Gastroesophageal sphincter (tissue), 4 donors: ENCODE measurements around the gene GIPC2. TPM values are rescaled to one million over a fixed set of nuclear protein-coding genes. Genes with fewer than 3 reads are reported as not detected.
"Not testable (repeated sequence)": the region's sequence is repeated elsewhere in the genome, so short reads cannot be mapped to it uniquely, and the experiment has no call there.

Experiments used
- ATAC-seq: fragments of 150-250 bp; one replicate; pipeline ENCODE4 v1.9.1; 2016; ENCODE audit warnings: mild to moderate bottlenecking, moderate library complexity
- H3K27ac ChIP-seq, 4 donors: fragments of 200-600 bp; sonication (generic) in 3 of 4; 1 replicate in 3 of 4; 2 replicates in 1 of 4; pipeline ENCODE4 v1.5.1; 2016 to 2019
- H3K27me3 ChIP-seq: fragments of 200-600 bp; sonication (generic); one replicate; pipeline ENCODE4 v1.5.1; 2019
- H3K36me3 ChIP-seq, 2 donors: fragments of 200-600 bp; sonication (generic); one replicate each; pipeline ENCODE4 v1.5.1; 2019; ENCODE audit warnings: control low read depth in 1 of 2
- H3K4me1 ChIP-seq, 3 donors: fragments of 200-600 bp; sonication (generic); 1 replicate in 2 of 3; 2 replicates in 1 of 3; pipeline ENCODE4 v1.5.1; 2016 to 2019; ENCODE audit warnings: control low read depth in 2 of 3
- H3K4me3 ChIP-seq, 2 donors: fragments of 200-600 bp; sonication (generic); one replicate each; pipeline ENCODE4 v1.5.1; 2019; ENCODE audit warnings: mild to moderate bottlenecking in 1 of 2, moderate library complexity in 1 of 2
- H3K9me3 ChIP-seq, 3 donors: fragments of 200-600 bp; sonication (generic); one replicate each; pipeline ENCODE4 v1.5.1; 2017 to 2019; ENCODE audit warnings: control low read depth in 2 of 3
- EP300 ChIP-seq: sonication (generic); formaldehyde crosslinking; IDR thresholded peaks from one replicate; pipeline ENCODE4 v1.6.1; 2017; ENCODE audit warnings: antibody characterized with exemption, mild to moderate bottlenecking
- POLR2A ChIP-seq, 2 donors: fragments of 450-650 bp; IDR thresholded peaks; one replicate each; pipeline ENCODE4 v1.6.1; 2017; ENCODE audit warnings: antibody characterized with exemption in 2 of 2, mild to moderate bottlenecking in 2 of 2, moderate library complexity in 1 of 2
- POLR2AphosphoS5 ChIP-seq: sonication (generic); formaldehyde crosslinking; IDR thresholded peaks from one replicate; pipeline ENCODE4 v1.6.1; 2017; ENCODE audit warnings: antibody characterized with exemption
- WGBS, 2 donors: methylation state at CpG; one replicate each; pipeline ENCODE4 v1.1.5; 2018; ENCODE audit warnings: low coverage in 1 of 2; 5-methylcytosine and 5-hydroxymethylcytosine counted together
- total RNA-seq, 4 donors: library from RNA; depleted of rRNA; stranded (reverse); fragments of >200 nt; gene quantifications; one replicate each; pipeline ENCODE4 v1.1.0, GENCODE V29; 2016
- TF ChIP-seq, protein P1 (sequence below), 4 experiments: fragments of 200-600 bp in 2 of 4; fragments of 450-650 bp in 2 of 4; sonication (generic) in 1 of 4; IDR thresholded peaks; one replicate each; pipeline ENCODE4 v1.5.1; 2017 to 2019; ENCODE audit warnings: antibody characterized with exemption in 4 of 4, mild to moderate bottlenecking in 2 of 4, moderate library complexity in 2 of 4

The GIPC2 gene
- total RNA-seq, 4 donors from 2014 or later: 2.2 to 9.0 (median 5.5) TPM

DNA sequence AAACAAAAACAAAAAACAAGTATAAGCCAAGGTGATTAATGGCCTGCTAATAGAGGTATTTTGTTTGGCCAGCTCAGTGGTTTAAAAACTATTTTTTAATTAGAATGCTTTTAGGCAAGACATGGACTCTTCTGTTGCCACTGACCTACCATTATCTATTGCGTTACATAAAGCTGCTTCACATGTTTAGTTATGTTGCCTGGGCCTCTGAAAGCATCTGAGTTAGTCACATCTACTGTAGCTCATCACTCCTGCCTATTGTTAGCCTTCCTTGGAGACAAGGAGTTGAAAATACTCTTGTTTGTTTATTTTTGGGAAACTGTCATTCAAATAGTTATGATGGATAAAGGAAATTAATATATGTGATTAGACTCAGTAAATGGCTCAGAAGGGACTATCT, 26.7 kb upstream of the GIPC2 start:
- 73 to 92% methylated on average over 1 of the region's 1 CpG for WGBS, 2 donors
- TF ChIP-seq POLR2AphosphoS5 (no peak), EP300 (no peak), POLR2A (IDR thresholded peaks at IDR 0.05) (no peak)
- TF ChIP-seq, protein P1, sequence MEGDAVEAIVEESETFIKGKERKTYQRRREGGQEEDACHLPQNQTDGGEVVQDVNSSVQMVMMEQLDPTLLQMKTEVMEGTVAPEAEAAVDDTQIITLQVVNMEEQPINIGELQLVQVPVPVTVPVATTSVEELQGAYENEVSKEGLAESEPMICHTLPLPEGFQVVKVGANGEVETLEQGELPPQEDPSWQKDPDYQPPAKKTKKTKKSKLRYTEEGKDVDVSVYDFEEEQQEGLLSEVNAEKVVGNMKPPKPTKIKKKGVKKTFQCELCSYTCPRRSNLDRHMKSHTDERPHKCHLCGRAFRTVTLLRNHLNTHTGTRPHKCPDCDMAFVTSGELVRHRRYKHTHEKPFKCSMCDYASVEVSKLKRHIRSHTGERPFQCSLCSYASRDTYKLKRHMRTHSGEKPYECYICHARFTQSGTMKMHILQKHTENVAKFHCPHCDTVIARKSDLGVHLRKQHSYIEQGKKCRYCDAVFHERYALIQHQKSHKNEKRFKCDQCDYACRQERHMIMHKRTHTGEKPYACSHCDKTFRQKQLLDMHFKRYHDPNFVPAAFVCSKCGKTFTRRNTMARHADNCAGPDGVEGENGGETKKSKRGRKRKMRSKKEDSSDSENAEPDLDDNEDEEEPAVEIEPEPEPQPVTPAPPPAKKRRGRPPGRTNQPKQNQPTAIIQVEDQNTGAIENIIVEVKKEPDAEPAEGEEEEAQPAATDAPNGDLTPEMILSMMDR (IDR thresholded peaks at IDR 0.05): no peak

DNA sequence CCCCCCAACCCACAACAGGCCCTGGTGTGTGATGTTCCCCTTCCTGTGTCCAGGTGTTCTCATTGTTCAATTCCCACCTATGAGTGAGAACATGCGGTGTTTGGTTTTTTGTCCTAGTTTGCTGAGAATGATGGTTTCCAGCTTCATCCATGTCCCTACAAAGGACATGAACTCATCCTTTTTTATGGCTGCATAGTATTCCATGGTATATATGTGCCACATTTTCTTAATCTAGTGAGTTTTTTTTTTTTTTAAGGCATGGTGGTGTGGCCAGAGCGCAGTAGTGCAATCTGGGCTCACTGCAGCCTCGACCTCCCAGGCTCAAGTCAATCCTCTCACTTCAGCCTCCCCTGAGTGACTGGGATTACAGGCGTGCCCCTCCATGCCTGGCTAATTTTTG, 24.6 kb upstream of the GIPC2 start:
- 89 to 90% methylated on average over 2 to 3 of the region's 4 CpGs for WGBS, 2 donors
- H3K4me1 ChIP-seq, H3K27ac ChIP-seq, H3K9me3 ChIP-seq, H3K27me3 ChIP-seq, H3K4me3 ChIP-seq, ATAC-seq: not testable (repeated sequence)
- peaks cover 0 to 21% of the 10 kb centered on the region in 2 donors for H3K36me3 ChIP-seq

More for the DNA sequence above, 26.7 kb upstream of the GIPC2 start:
- H3K36me3 ChIP-seq: peaks cover 0 to 40% of the 10 kb centered on the region in 2 donors
- no peak overlapping the region for H3K4me3 ChIP-seq
- H3K9me3 ChIP-seq: no peaks in the 10 kb centered on the region
- ATAC-seq: no peak
- H3K27ac ChIP-seq: no peak overlapping the region
- peaks cover 0 to 25% (median 0%) of the 10 kb centered on the region in 3 donors for H3K4me1 ChIP-seq
- H3K27me3 ChIP-seq: no peaks in the 10 kb centered on the region

DNA sequence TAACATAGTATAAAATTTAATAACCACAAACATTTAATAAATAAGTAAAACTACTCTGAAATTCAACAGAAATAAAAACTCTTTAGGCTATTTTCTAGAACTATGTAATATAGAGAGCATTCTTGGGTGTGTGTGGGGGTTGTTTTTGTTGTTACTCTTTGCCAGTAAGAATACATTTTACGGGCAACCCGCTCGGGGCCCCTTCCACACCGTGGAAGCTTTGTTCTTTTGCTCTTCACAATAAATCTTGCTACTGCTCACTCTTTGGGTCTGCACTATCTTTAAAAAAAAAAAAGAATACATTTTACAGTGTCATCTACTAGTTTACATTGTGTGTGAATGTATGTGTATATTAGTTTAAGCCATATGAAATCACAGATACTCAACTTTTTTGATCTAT, 16.0 kb upstream of the GIPC2 start:
- no peaks in the 10 kb centered on the region for H3K9me3 ChIP-seq
- no peak overlapping the region for H3K27ac ChIP-seq
- 82 to 87% methylated on average over 4 of the region's 4 CpGs for WGBS, 2 donors
- H3K36me3 ChIP-seq: no peaks in the 10 kb centered on the region
- no peaks in the 10 kb centered on the region for H3K27me3 ChIP-seq
- no peak for TF ChIP-seq POLR2A (IDR thresholded peaks at IDR 0.05)
- no peak for ATAC-seq
- no peak overlapping the region for H3K4me3 ChIP-seq
- H3K4me1 ChIP-seq: peaks cover 0 to 14% (median 4%) of the 10 kb centered on the region in 3 donors

DNA sequence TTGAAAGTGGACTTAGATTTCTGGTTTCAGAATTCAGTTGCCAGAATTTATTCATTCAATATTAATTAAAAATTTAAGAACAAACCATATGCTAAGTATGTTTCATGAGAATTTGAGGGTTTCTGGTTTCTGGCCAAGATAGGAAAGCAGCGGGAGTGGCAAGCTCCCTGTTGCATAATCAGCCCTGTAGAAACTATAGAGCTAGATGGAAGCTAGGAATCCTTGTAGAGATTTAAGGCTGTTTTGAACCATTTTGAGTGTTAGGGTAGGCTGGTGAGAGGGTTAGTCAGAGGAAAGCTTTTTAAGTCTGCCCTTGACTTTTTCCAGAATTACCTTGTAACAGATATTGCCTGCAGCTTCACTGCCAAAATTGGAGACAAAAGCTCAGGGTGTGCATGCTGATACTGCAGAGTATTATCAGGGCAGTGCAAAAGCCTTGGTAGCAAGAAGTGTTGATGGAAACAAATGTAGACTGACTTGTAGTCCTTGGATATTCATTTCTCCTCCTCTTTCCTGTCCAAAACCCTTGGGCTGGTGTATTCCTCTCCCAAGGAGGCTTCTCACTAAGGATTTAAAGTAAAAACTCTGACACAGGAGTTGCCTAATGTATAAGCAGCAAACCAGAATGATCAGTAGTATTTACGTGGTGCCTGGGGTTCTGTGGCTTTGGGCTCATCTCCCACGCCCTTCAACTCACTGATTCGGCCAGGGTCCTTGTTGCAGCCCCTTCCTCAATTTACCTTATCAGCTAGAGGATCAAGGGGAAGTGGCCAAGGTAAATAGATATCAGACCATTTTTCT, 12.6 kb upstream of the GIPC2 start:
- no peaks in the 10 kb centered on the region for H3K27me3 ChIP-seq
- TF ChIP-seq EP300 (no peak), POLR2A (IDR thresholded peaks at IDR 0.05) (no peak), POLR2AphosphoS5 (no peak)
- TF ChIP-seq, protein P1 (IDR thresholded peaks at IDR 0.05): no peak
- H3K4me3 ChIP-seq: no peak overlapping the region
- H3K4me1 ChIP-seq: peaks cover 0 to 21% (median 6%) of the 10 kb centered on the region in 3 donors
- no peak for ATAC-seq
- no peaks in the 10 kb centered on the region for H3K36me3 ChIP-seq
- WGBS, 2 donors: 0 to 75% methylated on average over 1 to 4 of the region's 4 CpGs
- H3K27ac ChIP-seq: no peak overlapping the region
- H3K9me3 ChIP-seq: no peaks in the 10 kb centered on the region

DNA sequence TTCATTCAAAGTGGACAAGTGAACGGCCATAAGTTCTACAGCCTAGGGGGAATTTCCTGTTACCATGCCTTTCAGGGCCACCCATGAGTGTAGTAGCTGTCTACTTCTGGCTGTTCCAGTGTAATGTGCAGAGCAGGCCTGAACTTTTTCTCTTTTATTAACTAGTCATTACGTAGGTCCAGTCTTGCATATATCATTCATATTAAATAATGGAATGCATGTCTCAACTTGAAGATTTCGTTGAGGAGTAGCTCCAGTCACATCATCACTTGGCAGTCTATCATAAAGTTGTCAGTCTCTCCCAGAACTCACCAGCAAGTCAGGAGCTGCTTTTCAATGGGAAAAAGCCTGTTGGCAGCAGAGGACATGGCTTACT, 12.0 kb upstream of the GIPC2 start:
- 94% methylated on average over 3 of the region's 3 CpGs; no CpG with 5 or more reads in 1 of the 2 donors for WGBS, 2 donors
- TF ChIP-seq, protein P1 (IDR thresholded peaks at IDR 0.05): no peak
- TF ChIP-seq POLR2A (IDR thresholded peaks at IDR 0.05) (no peak), EP300 (no peak), POLR2AphosphoS5 (no peak)
- Histone ChIP-seq H3K27ac (no peak overlapping the region), H3K36me3 (no peaks in the 10 kb centered on the region), H3K9me3 (no peaks in the 10 kb centered on the region), H3K4me3 (no peak overlapping the region), H3K4me1 (peaks cover 3 to 27% (median 9%) of the 10 kb centered on the region in 3 donors), H3K27me3 (no peaks in the 10 kb centered on the region)
- ATAC-seq: no peak

DNA sequence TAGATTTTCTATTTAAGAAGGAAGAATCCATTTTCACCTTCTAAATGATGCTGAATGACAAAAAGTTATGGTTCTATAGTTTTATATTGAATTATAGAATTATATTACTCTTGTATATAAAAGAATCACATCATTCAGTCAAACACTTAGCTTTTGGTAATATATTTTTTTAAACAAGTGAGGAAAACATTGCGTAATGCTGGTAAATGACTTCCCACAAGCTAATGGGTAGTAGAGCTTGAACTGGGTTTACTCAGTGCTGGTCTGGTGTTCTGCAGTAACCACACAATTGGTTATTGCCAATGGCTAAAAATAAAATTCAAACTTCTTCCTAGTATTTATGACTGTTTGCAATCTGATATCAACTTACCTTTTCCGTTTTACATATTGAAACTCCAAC, 10.6 kb upstream of the GIPC2 start:
- H3K4me3 ChIP-seq: no peak overlapping the region
- TF ChIP-seq EP300 (no peak), POLR2AphosphoS5 (no peak), POLR2A (IDR thresholded peaks at IDR 0.05) (no peak)
- TF ChIP-seq, protein P1 (IDR thresholded peaks at IDR 0.05): no peak
- H3K9me3 ChIP-seq: no peaks in the 10 kb centered on the region
- no peak overlapping the region for H3K27ac ChIP-seq
- WGBS, 2 donors: 80 to 95% methylated on average over 2 of the region's 2 CpGs
- H3K4me1 ChIP-seq: peaks cover 3 to 30% (median 9%) of the 10 kb centered on the region in 3 donors
- ATAC-seq: no peak
- no peaks in the 10 kb centered on the region for H3K27me3 ChIP-seq
- no peaks in the 10 kb centered on the region for H3K36me3 ChIP-seq
